WERI-Rb-1 (cell line): ENCODE measurements around the gene ZC3H12D.

Experiments used
- DNase-seq: peaks from one replicate; pipeline ENCODE4 v3.0.0-alpha.2; 2020
- H3K27ac ChIP-seq: fragments of 250-450 bp; sonication (Bioruptor Pico); 2 replicates; pipeline ENCODE4 v1.5.1; 2020; ENCODE audit warnings: mild to moderate bottlenecking, moderate library complexity
- H3K27me3 ChIP-seq: fragments of 250-450 bp; sonication (Bioruptor Pico); 2 replicates; pipeline ENCODE4 v1.5.1; 2021; ENCODE audit warnings: mild to moderate bottlenecking, low read depth, moderate library complexity; ENCODE audit not compliant: insufficient read depth, severe bottlenecking
- H3K36me3 ChIP-seq: fragments of 250-450 bp; sonication (Bioruptor Pico); 2 replicates; pipeline ENCODE4 v1.5.1; 2020; ENCODE audit warnings: mild to moderate bottlenecking, moderate library complexity
- H3K4me3 ChIP-seq: 2 replicates; pipeline ENCODE4 v1.5.1; 2011; ENCODE audit warnings: low read depth, mild to moderate bottlenecking, control low read depth, low read length
- H3K9me3 ChIP-seq: fragments of 250-450 bp; sonication (Bioruptor Pico); 2 replicates; pipeline ENCODE4 v1.5.1; 2021; ENCODE audit warnings: mild to moderate bottlenecking, moderate library complexity; ENCODE audit not compliant: severe bottlenecking
- CTCF ChIP-seq: IDR thresholded peaks from 2 replicates; pipeline ENCODE4 v1.5.1; 2011; ENCODE audit warnings: low read depth, mild to moderate bottlenecking, control low read depth, inconsistent platforms, low read length

The ZC3H12D gene

GRCh38 chr6:149397384-149397783, 87.4 kb downstream of the ZC3H12D start:
- Histone ChIP-seq H3K36me3 (peaks cover 31% of the 10 kb centered on the region), H3K27me3 (no peaks in the 10 kb centered on the region), H3K27ac (no peak overlapping the region), H3K4me3 (no peak overlapping the region), H3K9me3 (no peaks in the 10 kb centered on the region)
- no peak for DNase-seq
- no peak for TF ChIP-seq CTCF
